Karpas-422 (cell line): ENCODE data around the gene MED12L. TPM values are rescaled to one million over a fixed set of nuclear protein-coding genes. Genes with fewer than 3 reads are reported as not detected.
A peak's percentile ranks its signal among the peaks of the same experiment; 100 is the strongest.

Experiments used
- DNase-seq: peaks from one replicate; pipeline ENCODE4 v3.0.0-alpha.2; 2015
- H2AFZ ChIP-seq: fragments of 200-600 bp; sonication (generic); 2 replicates; pipeline ENCODE4 v1.6.1; 2014; ENCODE audit warnings: antibody characterized with exemption, low read length, mixed read lengths
- H3K27ac ChIP-seq: fragments of 200-600 bp; sonication (generic); 2 replicates; pipeline ENCODE4 v1.5.1; 2014; ENCODE audit warnings: mild to moderate bottlenecking, low read length, moderate library complexity
- H3K27me3 ChIP-seq: fragments of 200-600 bp; sonication (generic); 2 replicates; pipeline ENCODE4 v1.6.1; 2014; ENCODE audit warnings: low read length, mixed read lengths
- H3K36me3 ChIP-seq: fragments of 200-600 bp; sonication (generic); 2 replicates; pipeline ENCODE4 v1.6.1; 2014; ENCODE audit warnings: low read length, mixed read lengths; ENCODE audit not compliant: insufficient read depth
- H3K4me1 ChIP-seq: fragments of 200-600 bp; sonication (generic); 2 replicates; pipeline ENCODE4 v1.6.1; 2014; ENCODE audit warnings: mild to moderate bottlenecking, low read length, mixed read lengths
- H3K4me2 ChIP-seq: fragments of 200-600 bp; sonication (generic); 2 replicates; pipeline ENCODE4 v1.6.1; 2014; ENCODE audit warnings: low read length, low read depth, mild to moderate bottlenecking; ENCODE audit not compliant: poor library complexity, severe bottlenecking
- H3K4me3 ChIP-seq: fragments of 200-600 bp; sonication (generic); 2 replicates; pipeline ENCODE4 v1.5.1; 2014; ENCODE audit warnings: mild to moderate bottlenecking, antibody characterized with exemption, low read length, mixed read lengths
- H3K79me2 ChIP-seq: fragments of 200-600 bp; sonication (generic); 2 replicates; pipeline ENCODE4 v1.6.1; 2014; ENCODE audit warnings: mild to moderate bottlenecking, low read length, mixed read lengths
- H3K9ac ChIP-seq: fragments of 200-600 bp; sonication (generic); 2 replicates; pipeline ENCODE4 v1.6.0; 2014; ENCODE audit warnings: low read length
- H3K9me2 ChIP-seq: fragments of 200-600 bp; sonication (generic), shearing (Covaris generic); replicated peaks from 2 replicates; pipeline ENCODE4 v1.6.0; 2014; ENCODE audit warnings: mild to moderate bottlenecking, low read length, moderate library complexity; ENCODE audit not compliant: insufficient read depth
- H3K9me3 ChIP-seq: fragments of 300-700, 200-600 bp; sonication (generic); 2 replicates; pipeline ENCODE4 v1.6.1; 2014; ENCODE audit warnings: low read length, mixed read lengths
- H4K20me1 ChIP-seq: fragments of 200-600 bp; sonication (generic); 2 replicates; pipeline ENCODE4 v1.6.1; 2014; ENCODE audit warnings: mild to moderate bottlenecking, antibody characterized with exemption, low read length, low read depth; ENCODE audit not compliant: insufficient read depth
- total RNA-seq: library from RNA; depleted of rRNA; stranded (reverse); fragments of >200 nt; shearing (Covaris generic); gene quantifications from 2 replicates; pipeline ENCODE4 v1.2.3, GENCODE V29; 2014; ENCODE audit warnings: low replicate concordance

MED12L gene
- total RNA-seq, 1 experiment from 2014 or later, result 2.4 TPM

DNA sequence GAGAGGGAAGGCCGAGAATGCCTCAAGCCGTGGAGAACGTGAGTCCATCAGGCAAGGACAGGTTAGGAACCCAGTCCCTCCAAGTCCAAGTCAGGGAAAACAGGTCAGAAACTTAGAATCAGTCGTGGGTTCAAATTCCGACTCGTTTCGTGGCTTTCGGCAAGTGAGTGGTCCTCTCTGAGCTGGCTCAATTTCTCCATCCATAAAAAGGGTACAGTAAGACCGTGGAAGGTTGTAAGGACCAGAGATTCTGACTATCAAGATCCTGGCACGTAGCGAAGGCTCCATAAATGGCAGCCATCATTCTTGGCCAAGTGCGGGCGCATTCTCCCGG, 604 bp upstream of the MED12L start:
- Histone ChIP-seq H4K20me1 (no peaks in the 10 kb centered on the region), H3K9ac (no peak overlapping the region), H3K4me2 (peak overlapping the region; percentile 63), H2AFZ (0 out of 2 replicates have a peak overlapping the region, but pooled peaks have one; percentile 36), H3K27ac (no peak overlapping the region), H3K79me2 (no peaks in the 10 kb centered on the region), H3K9me3 (no peaks in the 10 kb centered on the region), H3K4me1 (no peaks in the 10 kb centered on the region), H3K9me2 (no peaks in the 10 kb centered on the region), H3K27me3 (no peaks in the 10 kb centered on the region), H3K36me3 (no peaks in the 10 kb centered on the region), H3K4me3 (peak overlapping the region; percentile 47; the same call in 1 of the 2 replicates)
- DNase-seq, result no peak

DNA sequence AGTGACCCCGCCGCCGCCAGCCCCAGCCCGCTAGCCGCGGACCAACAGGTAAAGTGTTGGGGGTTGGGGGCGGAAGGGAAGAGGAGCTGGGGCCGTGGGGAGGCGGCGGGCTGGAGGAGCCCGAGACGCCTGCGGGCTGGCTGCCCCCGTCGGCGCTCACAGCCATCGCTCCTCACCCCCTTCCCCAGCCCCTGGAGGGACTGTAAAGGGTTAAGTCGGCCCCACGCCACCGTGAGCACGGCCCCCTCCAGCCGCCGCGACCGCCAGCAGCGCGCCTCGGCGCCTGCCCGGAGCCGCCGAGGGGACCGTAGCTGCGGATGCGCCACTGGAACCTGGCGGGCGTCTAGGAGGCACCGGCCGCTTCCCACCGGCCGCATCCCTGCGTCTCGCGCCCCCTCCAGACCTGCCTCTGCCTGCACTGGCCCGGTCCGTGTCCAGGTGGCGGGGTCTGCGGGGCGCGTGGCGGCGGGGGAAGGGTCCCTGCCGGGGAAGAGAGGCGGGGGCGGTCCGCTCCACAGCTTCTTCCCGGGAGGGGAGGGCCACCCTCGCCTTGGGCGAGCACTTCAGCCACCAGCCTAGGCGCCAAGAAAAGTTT, 522 bp downstream of the MED12L start:
- H3K27me3 ChIP-seq, result no peaks in the 10 kb centered on the region
- DNase-seq, result no peak

DNA sequence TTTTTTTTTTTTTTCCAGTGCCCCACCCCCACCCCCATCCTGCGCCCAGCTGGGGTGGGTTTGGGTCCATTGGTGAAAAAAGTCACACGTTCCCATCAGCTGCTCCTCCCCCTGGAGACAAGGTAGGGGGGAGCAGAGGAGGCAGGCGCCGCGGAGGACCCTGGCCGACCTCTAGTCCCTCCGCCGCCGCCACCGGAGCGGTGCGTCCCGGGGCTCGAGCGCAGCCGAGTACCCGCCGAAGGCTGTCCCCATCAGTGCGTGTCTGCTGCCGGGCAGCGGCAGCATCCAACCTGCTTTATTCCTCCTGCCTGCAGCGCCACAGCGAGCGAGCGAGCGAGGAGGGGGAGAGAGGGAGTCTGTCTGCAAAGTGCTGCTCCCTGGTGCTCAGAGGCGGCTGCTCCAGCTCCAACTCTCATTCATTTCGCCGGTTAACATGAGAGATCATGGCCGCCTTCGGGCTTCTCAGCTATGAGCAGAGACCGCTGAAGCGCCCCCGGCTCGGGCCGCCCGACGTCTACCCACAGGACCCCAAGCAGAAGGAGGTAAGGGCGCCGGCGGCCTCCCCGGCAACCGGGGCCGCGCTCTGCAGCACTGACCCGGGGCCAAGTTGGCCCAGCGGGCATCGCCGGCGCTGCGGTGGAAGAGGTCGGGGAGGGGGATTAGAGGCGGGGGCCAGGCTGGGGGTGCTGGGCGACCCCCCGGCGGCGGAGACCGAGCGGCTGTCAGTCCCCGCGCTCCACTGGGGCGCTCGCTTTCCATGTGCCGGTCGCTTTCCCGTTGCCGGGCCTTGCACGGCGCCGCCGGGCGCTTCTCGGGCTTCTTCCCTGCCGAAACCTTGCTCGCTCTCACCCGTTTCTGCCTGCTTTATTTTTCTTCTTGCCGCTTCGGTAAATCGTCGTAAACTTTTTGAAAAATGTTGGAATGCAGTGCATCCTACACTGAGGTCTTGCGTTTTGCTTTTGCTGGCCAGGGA, 1.3 kb downstream of the MED12L start:
- no peaks in the 10 kb centered on the region for H3K36me3 ChIP-seq
- peak overlapping the region; percentile 63 for H3K4me2 ChIP-seq
- 0 out of 2 replicates have a peak overlapping the region, but pooled peaks have one; percentile 45 for H3K4me3 ChIP-seq
- H3K9me2 ChIP-seq, result no peaks in the 10 kb centered on the region
- DNase-seq, result peak; percentile 46
- no peaks in the 10 kb centered on the region for H3K4me1 ChIP-seq
- H3K27me3 ChIP-seq, result no peaks in the 10 kb centered on the region
- H3K9me3 ChIP-seq, result no peaks in the 10 kb centered on the region
- H3K9ac ChIP-seq, result no peak overlapping the region
- H2AFZ ChIP-seq, result no peak overlapping the region
- no peak overlapping the region for H3K27ac ChIP-seq
- H3K79me2 ChIP-seq, result no peaks in the 10 kb centered on the region
- no peaks in the 10 kb centered on the region for H4K20me1 ChIP-seq

More for the DNA sequence above, 522 bp downstream of the MED12L start:
- peak overlapping the region; percentile 45; the same call in 1 of the 2 replicates for H3K4me3 ChIP-seq
- H3K4me1 ChIP-seq, result no peaks in the 10 kb centered on the region
- H3K4me2 ChIP-seq, result peak overlapping the region; percentile 63
- no peak overlapping the region; the same call in 1 of the 2 replicates for H2AFZ ChIP-seq
- H3K9me3 ChIP-seq, result no peaks in the 10 kb centered on the region
- H3K9ac ChIP-seq, result no peak overlapping the region
- no peaks in the 10 kb centered on the region for H4K20me1 ChIP-seq
- no peak overlapping the region for H3K27ac ChIP-seq
- H3K9me2 ChIP-seq, result no peaks in the 10 kb centered on the region
- no peaks in the 10 kb centered on the region for H3K36me3 ChIP-seq
- H3K79me2 ChIP-seq, result no peaks in the 10 kb centered on the region

DNA sequence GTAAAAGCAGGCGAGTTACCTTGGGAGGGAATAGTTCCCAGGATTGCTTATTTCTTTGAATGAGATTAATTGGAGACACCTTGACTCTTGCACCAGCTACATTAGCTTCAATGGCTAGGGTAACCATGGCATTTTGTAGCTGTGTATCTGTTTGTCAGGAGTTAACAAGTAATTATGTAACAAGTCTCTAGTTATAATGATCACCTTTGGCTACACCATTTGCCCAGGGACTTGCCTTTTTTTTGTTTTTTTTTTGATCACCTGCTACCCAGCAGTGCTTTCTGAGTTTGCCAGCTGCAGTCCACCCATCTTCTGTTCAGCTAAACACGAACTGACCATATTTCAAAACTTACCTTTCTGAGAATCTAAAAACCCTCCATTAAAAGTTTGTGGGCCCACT, 2.2 kb downstream of the MED12L start:
- no peaks in the 10 kb centered on the region for H3K4me1 ChIP-seq
- H3K9me2 ChIP-seq, result no peaks in the 10 kb centered on the region
- H3K79me2 ChIP-seq, result no peaks in the 10 kb centered on the region
- no peaks in the 10 kb centered on the region for H4K20me1 ChIP-seq
- H3K4me3 ChIP-seq, result no peak overlapping the region
- H3K4me2 ChIP-seq, result no peak overlapping the region
- H3K9ac ChIP-seq, result no peak overlapping the region
- no peak for DNase-seq
- no peaks in the 10 kb centered on the region for H3K27me3 ChIP-seq
- H3K27ac ChIP-seq, result no peak overlapping the region
- no peaks in the 10 kb centered on the region for H3K9me3 ChIP-seq
- no peak overlapping the region for H2AFZ ChIP-seq
- H3K36me3 ChIP-seq, result no peaks in the 10 kb centered on the region

DNA sequence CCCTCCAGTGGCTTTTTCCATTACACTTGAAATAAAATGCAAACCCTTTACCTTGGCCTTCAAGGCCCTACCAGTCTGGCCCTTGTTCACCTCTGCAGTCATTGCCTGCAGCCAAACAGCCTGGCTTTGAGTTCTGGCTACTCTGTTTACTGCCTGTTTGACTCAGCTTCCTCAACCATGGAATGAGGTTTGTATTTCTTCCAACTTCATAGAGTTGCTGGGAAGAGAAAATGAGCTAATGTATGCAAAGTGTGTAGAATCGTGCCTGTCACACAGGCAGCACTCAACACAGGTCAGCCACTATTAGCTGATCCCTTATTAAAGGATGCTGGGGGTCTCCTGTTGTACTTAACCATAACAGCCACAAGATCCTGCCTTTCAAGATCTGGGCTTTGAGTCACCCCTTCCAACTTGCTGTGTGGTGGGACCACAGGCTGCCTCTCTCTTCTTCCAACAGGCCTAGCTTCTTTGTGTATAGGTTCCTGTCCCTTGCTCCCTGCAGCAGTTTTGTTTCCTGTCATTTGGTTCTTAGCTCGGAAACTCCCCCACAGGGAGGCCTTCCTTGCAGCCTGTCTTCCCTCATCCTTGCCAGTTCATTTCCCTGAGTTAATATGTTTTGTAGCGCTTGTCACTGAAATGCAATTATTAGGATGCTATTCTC, 6.4 kb downstream of the MED12L start:
- no peak for DNase-seq
- H3K9me3 ChIP-seq, result no peaks in the 10 kb centered on the region
- no peak overlapping the region for H3K4me2 ChIP-seq
- H3K4me1 ChIP-seq, result peaks cover 15% of the 10 kb centered on the region
- no peaks in the 10 kb centered on the region for H3K9me2 ChIP-seq
- H3K79me2 ChIP-seq, result no peaks in the 10 kb centered on the region
- H4K20me1 ChIP-seq, result no peaks in the 10 kb centered on the region
- H3K27ac ChIP-seq, result no peak overlapping the region
- H3K9ac ChIP-seq, result no peak overlapping the region
- no peaks in the 10 kb centered on the region for H3K36me3 ChIP-seq
- H2AFZ ChIP-seq, result no peak overlapping the region
- no peaks in the 10 kb centered on the region for H3K27me3 ChIP-seq
- no peak overlapping the region for H3K4me3 ChIP-seq

DNA sequence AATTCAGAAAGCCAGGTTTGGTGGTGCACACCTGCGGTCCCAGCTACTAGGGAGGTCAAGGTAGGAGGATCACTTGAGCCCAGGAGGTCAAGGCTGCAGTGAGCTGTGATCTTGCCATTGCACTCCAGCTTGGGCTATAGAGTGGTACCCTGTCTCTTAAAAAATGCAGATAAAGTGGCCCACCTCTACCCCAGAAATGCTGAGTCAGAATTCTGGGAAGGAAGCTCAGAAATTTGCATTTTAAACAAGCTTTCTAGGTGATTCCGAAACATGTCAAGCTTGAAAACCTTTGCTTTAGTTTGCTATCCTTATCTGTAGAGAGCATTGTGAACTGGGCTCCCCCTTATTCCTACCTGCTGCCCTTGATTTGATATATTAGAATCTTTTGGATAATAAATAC, 7.7 kb downstream of the MED12L start:
- no peak for DNase-seq
- H3K27me3 ChIP-seq, result no peaks in the 10 kb centered on the region
- no peaks in the 10 kb centered on the region for H4K20me1 ChIP-seq
- H3K9ac ChIP-seq, result no peak overlapping the region
- H3K79me2 ChIP-seq, result no peaks in the 10 kb centered on the region
- no peaks in the 10 kb centered on the region for H3K9me3 ChIP-seq
- H3K27ac ChIP-seq, result no peak overlapping the region
- H3K4me3 ChIP-seq, result no peak overlapping the region
- H3K4me1 ChIP-seq, result peaks cover 15% of the 10 kb centered on the region
- no peak overlapping the region for H3K4me2 ChIP-seq
- no peaks in the 10 kb centered on the region for H3K9me2 ChIP-seq
- H2AFZ ChIP-seq, result no peak overlapping the region
- no peaks in the 10 kb centered on the region for H3K36me3 ChIP-seq

DNA sequence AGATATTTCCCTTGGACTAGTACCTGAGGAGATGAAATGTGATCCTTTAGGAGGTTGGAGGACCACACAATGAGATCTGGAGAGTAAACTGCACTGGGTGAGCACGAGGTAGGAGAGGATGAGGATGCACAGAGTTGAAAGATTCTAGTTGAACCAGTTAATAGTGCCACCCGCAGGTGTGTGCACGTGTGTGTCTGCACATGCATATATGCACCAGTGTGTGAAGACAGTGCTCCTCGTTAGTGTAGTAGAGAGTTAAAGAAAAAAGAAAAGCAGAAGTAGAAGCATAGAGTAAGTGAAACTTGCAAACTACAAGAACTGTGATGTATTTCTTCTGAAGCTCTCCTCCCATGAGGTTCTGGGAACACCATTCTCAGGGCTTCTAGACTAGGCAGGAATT, 8.4 kb downstream of the MED12L start:
- Histone ChIP-seq H3K27ac (no peak overlapping the region), H3K9ac (no peak overlapping the region), H3K9me2 (no peaks in the 10 kb centered on the region), H3K9me3 (no peaks in the 10 kb centered on the region), H3K4me2 (peak overlapping the region; percentile 5), H3K36me3 (no peaks in the 10 kb centered on the region), H4K20me1 (no peaks in the 10 kb centered on the region), H2AFZ (no peak overlapping the region), H3K79me2 (no peaks in the 10 kb centered on the region), H3K4me3 (no peak overlapping the region; the same call in 1 of the 2 replicates), H3K4me1 (peaks cover 15% of the 10 kb centered on the region), H3K27me3 (no peaks in the 10 kb centered on the region)
- DNase-seq, result peak; percentile 53

DNA sequence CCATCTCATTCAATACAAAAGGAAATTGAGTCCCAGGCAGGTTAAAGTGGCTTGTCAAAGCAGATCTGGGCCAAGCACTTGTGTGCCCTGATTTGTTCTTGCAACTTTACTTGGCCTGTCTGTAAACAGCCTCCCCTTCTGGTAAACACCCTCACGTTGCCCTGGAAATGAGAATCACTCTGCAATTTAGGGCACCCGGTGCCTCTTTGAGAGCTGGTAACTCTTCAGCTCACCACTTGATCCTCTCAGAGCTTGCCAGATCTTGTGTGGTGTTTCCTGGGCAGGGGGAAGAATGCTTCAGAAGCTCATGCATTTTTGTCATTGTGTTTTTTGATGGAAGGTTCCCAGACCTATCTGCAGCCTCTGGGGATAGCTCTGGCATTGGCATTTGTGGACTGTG, 11.3 kb downstream of the MED12L start:
- Histone ChIP-seq H3K27ac (no peak overlapping the region), H3K9ac (no peak overlapping the region), H3K9me2 (no peaks in the 10 kb centered on the region), H3K9me3 (no peaks in the 10 kb centered on the region), H3K4me3 (no peak overlapping the region), H4K20me1 (no peaks in the 10 kb centered on the region), H2AFZ (no peak overlapping the region), H3K4me1 (peaks cover 15% of the 10 kb centered on the region), H3K4me2 (no peak overlapping the region), H3K27me3 (no peaks in the 10 kb centered on the region), H3K79me2 (no peaks in the 10 kb centered on the region), H3K36me3 (no peaks in the 10 kb centered on the region)
- DNase-seq, result no peak
